HuH-7 (cell line): ENCODE results near the gene PACSIN3.
A peak's percentile ranks its signal among the peaks of the same experiment; 100 is the strongest.

ENCODE experiments used
- DNase-seq: peaks from one replicate; pipeline ENCODE4 v3.0.0; 2011; ENCODE audit warnings: low spot score

The PACSIN3 gene

GRCh38 chr11:47152953-47153950 is 33.0 kb downstream of the PACSIN3 start:
- DNase-seq = peak; percentile 91

GRCh38 chr11:47152126-47152952 is 33.9 kb downstream of the PACSIN3 start:
- no peak for DNase-seq

- no peak for DNase-seq
Observed at GRCh38 chr11:47149782-47150181, 36.5 kb downstream of the PACSIN3 start.

GRCh38 chr11:47148903-47149531 is 37.2 kb downstream of the PACSIN3 start:
- DNase-seq = no peak

GRCh38 chr11:47148270-47148669 is 38.0 kb downstream of the PACSIN3 start:
- no peak for DNase-seq

GRCh38 chr11:47147681-47148080 is 38.6 kb downstream of the PACSIN3 start:
- DNase-seq = no peak

- DNase-seq = no peak
Observed at GRCh38 chr11:47147250-47147649, 39.0 kb downstream of the PACSIN3 start.

GRCh38 chr11:47144541-47144940 is 41.7 kb downstream of the PACSIN3 start:
- no peak for DNase-seq

GRCh38 chr11:47143322-47143721 is 42.9 kb downstream of the PACSIN3 start:
- DNase-seq = no peak

GRCh38 chr11:47139878-47140277 is 46.4 kb downstream of the PACSIN3 start:
- no peak for DNase-seq

GRCh38 chr11:47137476-47137875 is 48.8 kb downstream of the PACSIN3 start:
- DNase-seq = no peak

GRCh38 chr11:47136921-47137320 is 49.3 kb downstream of the PACSIN3 start:
- no peak for DNase-seq

GRCh38 chr11:47136327-47136726 is 49.9 kb downstream of the PACSIN3 start:
- no peak for DNase-seq

- DNase-seq = no peak
Observed at GRCh38 chr11:47132981-47133380, 53.3 kb downstream of the PACSIN3 start.

GRCh38 chr11:47132490-47132889 is 53.7 kb downstream of the PACSIN3 start:
- DNase-seq = no peak

- DNase-seq = no peak
Observed at GRCh38 chr11:47131136-47131535, 55.1 kb downstream of the PACSIN3 start.

- DNase-seq = no peak
Observed at GRCh38 chr11:47130543-47130942, 55.7 kb downstream of the PACSIN3 start.
